ENCODE results near the gene NTN1. TPM values are rescaled to one million over a fixed set of nuclear protein-coding genes. Genes with fewer than 3 reads are reported as not detected.
"Not testable (repeated sequence)": the region's sequence is repeated elsewhere in the genome, so short reads cannot be mapped to it uniquely, and the experiment has no call there.

NTN1 gene
- total RNA-seq, 2 experiments from 2014 or later: 0.40 to 0.42 TPM

GRCh38 chr17:9255833-9256232 is 234.5 kb downstream of the NTN1 start:
- POLR2A ChIA-PET: no interaction called here
- CTCF ChIA-PET: no interaction called here

- POLR2A ChIA-PET: no interaction called here
- CTCF ChIA-PET: no interaction called here
These were observed 235.0 kb downstream of the NTN1 start for GRCh38 chr17:9256361-9256750.

- ChIA-PET POLR2A (no interaction called here), CTCF (no interaction called here)
These were observed 235.7 kb downstream of the NTN1 start for GRCh38 chr17:9256751-9257629.

GRCh38 chr17:9257630-9257965 is 236.3 kb downstream of the NTN1 start:
- POLR2A ChIA-PET, CTCF ChIA-PET: not testable (repeated sequence)

- POLR2A ChIA-PET: no interaction called here
- CTCF ChIA-PET: interaction anchor here (0.6 to 1.0 kb wide), 2 partner anchors 9 to 26 kb away, joined by 3 read pairs; no protein-coding TSS in a partner anchor
These were observed 237.1 kb downstream of the NTN1 start for GRCh38 chr17:9258115-9259015.

GRCh38 chr17:9259419-9259818 is 238.1 kb downstream of the NTN1 start:
- ChIA-PET CTCF (interaction anchor here (1.0 to 1.6 kb wide), 2 partner anchors 14 to 24 kb away, joined by 3 read pairs; no protein-coding TSS in a partner anchor), POLR2A (no interaction called here)

GRCh38 chr17:9261081-9262012 is 240.0 kb downstream of the NTN1 start:
- POLR2A ChIA-PET: no interaction called here
- CTCF ChIA-PET: interaction anchor here (1.6 kb wide), 1 partner anchor 13 kb away, joined by 3 read pairs; no protein-coding TSS in a partner anchor

- ChIA-PET CTCF (no interaction called here), POLR2A (no interaction called here)
These were observed 244.8 kb downstream of the NTN1 start for GRCh38 chr17:9266031-9266680.

- ChIA-PET POLR2A (no interaction called here), CTCF (no interaction called here)
These were observed 245.4 kb downstream of the NTN1 start for GRCh38 chr17:9266697-9267117.

GRCh38 chr17:9268546-9268945 is 247.2 kb downstream of the NTN1 start:
- ChIA-PET POLR2A (no interaction called here), CTCF (no interaction called here)

- ChIA-PET POLR2A (no interaction called here), CTCF (interaction anchor here (0.6 kb wide), 1 partner anchor 136 kb away, joined by 3 read pairs; no protein-coding TSS in a partner anchor)
These were observed 248.2 kb downstream of the NTN1 start for GRCh38 chr17:9269350-9270035.

GRCh38 chr17:9270921-9271320 is 249.6 kb downstream of the NTN1 start:
- CTCF ChIA-PET: no interaction called here
- POLR2A ChIA-PET: no interaction called here

- ChIA-PET POLR2A (no interaction called here), CTCF (no interaction called here)
These were observed 250.7 kb downstream of the NTN1 start for GRCh38 chr17:9271989-9272388.

GRCh38 chr17:9272501-9273200 is 251.3 kb downstream of the NTN1 start:
- CTCF ChIA-PET: no interaction called here
- POLR2A ChIA-PET: no interaction called here

GRCh38 chr17:9273428-9274391 is 252.4 kb downstream of the NTN1 start:
- CTCF ChIA-PET: interaction anchor here (0.8 to 1.3 kb wide), 3 partner anchors 13 to 32 kb away, joined by 3 to 5 read pairs (median 3); no protein-coding TSS in a partner anchor

GRCh38 chr17:9274973-9275372 is 253.7 kb downstream of the NTN1 start:
- CTCF ChIA-PET: no interaction called here
- POLR2A ChIA-PET: interaction anchor here (2.3 kb wide), 1 partner anchor 14 kb away, joined by 14 read pairs; no protein-coding TSS in a partner anchor

More at GRCh38 chr17:9273428-9274391, 252.4 kb downstream of the NTN1 start:
- POLR2A ChIA-PET: interaction anchor here (0.5 to 2.3 kb wide), 2 partner anchors 16 to 416 kb away, joined by 8 to 14 read pairs; no protein-coding TSS in a partner anchor

GRCh38 chr17:9279893-9280292 is 258.6 kb downstream of the NTN1 start:
- ChIA-PET POLR2A (no interaction called here), CTCF (interaction anchor here (0.7 kb wide), 1 partner anchor 12 kb away, joined by 3 read pairs; no protein-coding TSS in a partner anchor)
